GM12892 (cell line): Measurements from ENCODE around the gene YJEFN3.

Experiments used
- POLR2A ChIP-seq: IDR thresholded peaks from 2 replicates; pipeline ENCODE4 v1.6.1; 2011; ENCODE audit warnings: low read depth, low read length, control low read depth
- TAF1 ChIP-seq: IDR thresholded peaks from 2 replicates; pipeline ENCODE4 v1.6.1; 2011; ENCODE audit warnings: low read depth, mild to moderate bottlenecking, control low read depth, low read length, borderline replicate concordance

- TF ChIP-seq POLR2A (no peak), TAF1 (no peak)
These were observed 18.0 kb downstream of the YJEFN3 start for GRCh38 chr19:19546751-19547162.
